Measurements from ENCODE around the gene FBXL19. TPM values are rescaled to one million over a fixed set of nuclear protein-coding genes. Genes with fewer than 3 reads are reported as not detected.
A peak's percentile ranks its signal among the peaks of the same experiment; 100 is the strongest.

The FBXL19 gene
- total RNA-seq, 2 donors from 2014 or later: 21.9 to 44.8 TPM

GRCh38 chr16:30928390-30928789 is 5.0 kb downstream of the FBXL19 start:
- TF ChIP-seq, protein P1, sequence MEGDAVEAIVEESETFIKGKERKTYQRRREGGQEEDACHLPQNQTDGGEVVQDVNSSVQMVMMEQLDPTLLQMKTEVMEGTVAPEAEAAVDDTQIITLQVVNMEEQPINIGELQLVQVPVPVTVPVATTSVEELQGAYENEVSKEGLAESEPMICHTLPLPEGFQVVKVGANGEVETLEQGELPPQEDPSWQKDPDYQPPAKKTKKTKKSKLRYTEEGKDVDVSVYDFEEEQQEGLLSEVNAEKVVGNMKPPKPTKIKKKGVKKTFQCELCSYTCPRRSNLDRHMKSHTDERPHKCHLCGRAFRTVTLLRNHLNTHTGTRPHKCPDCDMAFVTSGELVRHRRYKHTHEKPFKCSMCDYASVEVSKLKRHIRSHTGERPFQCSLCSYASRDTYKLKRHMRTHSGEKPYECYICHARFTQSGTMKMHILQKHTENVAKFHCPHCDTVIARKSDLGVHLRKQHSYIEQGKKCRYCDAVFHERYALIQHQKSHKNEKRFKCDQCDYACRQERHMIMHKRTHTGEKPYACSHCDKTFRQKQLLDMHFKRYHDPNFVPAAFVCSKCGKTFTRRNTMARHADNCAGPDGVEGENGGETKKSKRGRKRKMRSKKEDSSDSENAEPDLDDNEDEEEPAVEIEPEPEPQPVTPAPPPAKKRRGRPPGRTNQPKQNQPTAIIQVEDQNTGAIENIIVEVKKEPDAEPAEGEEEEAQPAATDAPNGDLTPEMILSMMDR (IDR thresholded peaks at IDR 0.05): no peak
- Histone ChIP-seq H3K27me3 (no peaks in the 10 kb centered on the region), H3K36me3 (no peaks in the 10 kb centered on the region), H3K9ac (ENCODE audit: low read depth in 2 of 2, low read length in 2 of 2) (no peak overlapping the region), H3K27ac (no peak overlapping the region), H3K4me3 (no peak overlapping the region), H3K4me1 (no peaks in the 10 kb centered on the region), H3K9me3 (no peaks in the 10 kb centered on the region)
- intact Hi-C loops (cut with DNase I): no loop called here
- no peak for DNase-seq

- no peak for DNase-seq
- H3K4me3 ChIP-seq: no peak overlapping the region
- H3K36me3 ChIP-seq: no peaks in the 10 kb centered on the region
- H3K27me3 ChIP-seq: no peaks in the 10 kb centered on the region
- H3K27ac ChIP-seq: no peak overlapping the region
- intact Hi-C loops (cut with DNase I): no loop called here
- H3K4me1 ChIP-seq: no peaks in the 10 kb centered on the region
- H3K9me3 ChIP-seq: no peaks in the 10 kb centered on the region
- TF ChIP-seq, protein P1 (IDR thresholded peaks at IDR 0.05): no peak
- no peak overlapping the region for H3K9ac ChIP-seq (ENCODE audit: low read depth in 2 of 2, low read length in 2 of 2)
These were observed 5.8 kb downstream of the FBXL19 start for GRCh38 chr16:30929167-30929566.

GRCh38 chr16:30930160-30930571 is 6.8 kb downstream of the FBXL19 start:
- Histone ChIP-seq H3K36me3 (no peaks in the 10 kb centered on the region), H3K9me3 (no peaks in the 10 kb centered on the region), H3K27ac (no peak overlapping the region), H3K4me3 (no peak overlapping the region), H3K4me1 (no peaks in the 10 kb centered on the region), H3K27me3 (no peaks in the 10 kb centered on the region), H3K9ac (ENCODE audit: low read depth in 2 of 2, low read length in 2 of 2) (no peak overlapping the region)
- intact Hi-C loops (cut with DNase I): no loop called here
- TF ChIP-seq, protein P1 (IDR thresholded peaks at IDR 0.05): no peak
- DNase-seq: no peak

DNA sequence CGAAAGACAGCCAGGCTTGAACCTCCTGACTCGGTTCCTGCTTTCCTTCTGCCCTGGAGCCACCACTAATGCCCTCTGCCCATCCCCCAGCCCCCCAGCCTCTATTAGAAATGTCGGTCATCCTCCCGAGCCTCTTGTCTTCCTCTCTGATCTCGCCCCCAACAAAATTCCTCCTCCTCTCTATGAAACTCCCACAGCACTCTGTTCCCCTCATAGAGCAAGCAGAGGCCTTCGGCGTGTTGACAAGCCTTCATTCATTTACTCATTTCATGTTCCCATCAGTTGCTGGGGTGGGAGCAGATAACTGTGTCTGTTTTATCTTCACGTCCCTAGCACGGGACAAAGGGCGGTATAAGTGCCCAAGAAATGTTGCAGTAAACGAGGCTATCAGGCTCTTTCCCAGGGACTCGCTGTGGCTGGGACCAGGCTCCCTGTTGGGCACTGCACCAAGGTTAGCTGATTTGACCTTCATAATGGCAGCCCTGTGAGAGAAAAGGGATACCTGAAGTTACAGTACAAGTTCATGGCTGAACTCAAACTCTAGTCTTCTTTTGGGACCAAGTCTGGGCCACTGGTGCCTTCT is 7.8 kb downstream of the FBXL19 start:
- Histone ChIP-seq H3K9ac (ENCODE audit: low read depth in 2 of 2, low read length in 2 of 2) (no peak overlapping the region), H3K27me3 (no peaks in the 10 kb centered on the region), H3K4me1 (no peaks in the 10 kb centered on the region), H3K4me3 (no peak overlapping the region), H3K9me3 (no peaks in the 10 kb centered on the region), H3K36me3 (no peaks in the 10 kb centered on the region), H3K27ac (no peak overlapping the region)
- TF ChIP-seq, protein P1 (IDR thresholded peaks at IDR 0.05): no peak
- intact Hi-C loops (cut with DNase I): no loop called here
- DNase-seq: no peak

GRCh38 chr16:30934827-30935557 is 11.6 kb downstream of the FBXL19 start:
- DNase-seq: peak; percentile 52
- no peak overlapping the region for H3K9ac ChIP-seq (ENCODE audit: low read depth in 2 of 2, low read length in 2 of 2)
- H3K4me1 ChIP-seq: no peaks in the 10 kb centered on the region
- H3K9me3 ChIP-seq: no peaks in the 10 kb centered on the region
- H3K27ac ChIP-seq: no peak overlapping the region
- TF ChIP-seq, protein P1 (IDR thresholded peaks at IDR 0.05): peak; percentile 13
- H3K36me3 ChIP-seq: no peaks in the 10 kb centered on the region
- intact Hi-C loops (cut with DNase I): no loop called here
- no peaks in the 10 kb centered on the region for H3K27me3 ChIP-seq
- H3K4me3 ChIP-seq: no peak overlapping the region

Measured in colonic mucosa (tissue), 4 donors.